GM04503 (cell line): Measurements from ENCODE around the gene CATSPERB.
"Not testable (repeated sequence)": the region's sequence is repeated elsewhere in the genome, so short reads cannot be mapped to it uniquely, and the experiment has no call there.

ENCODE experiments used
- DNase-seq: peaks from one replicate; pipeline ENCODE4 v3.0.0-alpha.2; 2012; ENCODE audit warnings: low read depth

Gene CATSPERB

GRCh38 chr14:91731986-91732385, at the start of gene CATSPERB:
Gene CATSPERB (minus strand): TSS chr14:91732086. CDS start chr14:91729479, 2,607 bp downstream.
- no peak for DNase-seq

- no peak for DNase-seq
Observed at GRCh38 chr14:91780452-91780851, 48.6 kb upstream of the CATSPERB start.

GRCh38 chr14:91778217-91778616, 46.3 kb upstream of the CATSPERB start:
- no peak for DNase-seq

- no peak for DNase-seq
Observed at GRCh38 chr14:91774140-91775096, 42.5 kb upstream of the CATSPERB start.

GRCh38 chr14:91770185-91770584, 38.3 kb upstream of the CATSPERB start:
- no peak for DNase-seq

- DNase-seq, result no peak
Observed at GRCh38 chr14:91755570-91756295, 23.8 kb upstream of the CATSPERB start.

- DNase-seq, result no peak
Observed at GRCh38 chr14:91754819-91755218, 22.9 kb upstream of the CATSPERB start.

GRCh38 chr14:91754185-91754584, 22.3 kb upstream of the CATSPERB start:
- DNase-seq, result no peak

- DNase-seq, result no peak
Observed at GRCh38 chr14:91753501-91754128, 21.7 kb upstream of the CATSPERB start.

GRCh38 chr14:91752961-91753360, 21.1 kb upstream of the CATSPERB start:
- no peak for DNase-seq

- DNase-seq, result no peak
Observed at GRCh38 chr14:91751719-91752118, 19.8 kb upstream of the CATSPERB start.

- DNase-seq, result no peak
Observed at GRCh38 chr14:91750634-91751198, 18.8 kb upstream of the CATSPERB start.

- DNase-seq, result no peak
Observed at GRCh38 chr14:91749868-91750267, 18.0 kb upstream of the CATSPERB start.

GRCh38 chr14:91748049-91748448, 16.2 kb upstream of the CATSPERB start:
- DNase-seq, result no peak

GRCh38 chr14:91745344-91745743, 13.5 kb upstream of the CATSPERB start:
- DNase-seq, result no peak

GRCh38 chr14:91744068-91744480, 12.2 kb upstream of the CATSPERB start:
- DNase-seq, result no peak

- no peak for DNase-seq
Observed at GRCh38 chr14:91743305-91743653, 11.4 kb upstream of the CATSPERB start.

- no peak for DNase-seq
Observed at GRCh38 chr14:91742621-91743304, 10.9 kb upstream of the CATSPERB start.

GRCh38 chr14:91739867-91740266, 8.0 kb upstream of the CATSPERB start:
- DNase-seq, result not testable (repeated sequence)

GRCh38 chr14:91737619-91738018, 5.7 kb upstream of the CATSPERB start:
- no peak for DNase-seq

- no peak for DNase-seq
Observed at GRCh38 chr14:91732859-91733477, 1.1 kb upstream of the CATSPERB start.
